Stimulated activated CD4-positive, alpha-beta T cell treated with anti-CD3 and anti-CD28 coated beads, Interleukin-15, amount 100 ng/mL, for 24 hours (primary cell): Measurements from ENCODE around the gene TCFL5.
A peak's percentile ranks its signal among the peaks of the same experiment; 100 is the strongest.

ENCODE experiments used
- DNase-seq: peaks from one replicate; pipeline ENCODE4 v3.0.0-alpha.2; 2020

The TCFL5 gene

GRCh38 chr20:62861726-62862336 is at the start of gene TCFL5:
Gene TCFL5, minus strand, starts transcription at chr20:62861822. Its CDS starts 152 bp downstream, at chr20:62861670.
- peak; percentile 88 for DNase-seq

- DNase-seq, result no peak
Measured at GRCh38 chr20:62910777-62911497, 49.3 kb upstream of the TCFL5 start.

DNA sequence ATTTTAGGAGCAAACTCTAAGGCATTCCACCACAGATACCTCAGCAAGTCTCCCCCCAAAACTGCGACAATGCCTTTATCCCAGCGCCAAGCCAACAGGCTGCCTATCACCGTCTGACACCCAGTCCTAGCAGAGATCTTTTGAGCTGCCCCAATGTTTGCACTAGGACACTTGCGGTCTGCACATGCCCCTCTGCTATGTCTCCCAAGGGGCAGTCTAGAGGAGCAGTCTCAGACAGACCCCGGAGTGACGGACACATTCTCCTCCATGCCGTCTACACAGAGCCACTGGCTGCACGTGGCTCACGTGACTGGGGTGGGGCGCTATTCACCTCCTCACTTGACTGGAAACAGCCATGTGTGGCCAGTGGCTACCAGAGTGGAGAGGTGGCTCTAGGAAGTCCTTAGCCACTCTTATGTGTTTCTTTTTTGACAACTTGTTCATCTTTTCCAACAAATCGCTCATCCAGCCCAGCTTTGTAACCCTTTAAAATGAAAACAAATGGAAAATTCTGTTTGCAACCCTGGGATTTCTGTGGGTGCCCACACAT is 48.7 kb upstream of the TCFL5 start:
- no peak for DNase-seq

GRCh38 chr20:62908971-62909791 is 47.6 kb upstream of the TCFL5 start:
- no peak for DNase-seq

DNA sequence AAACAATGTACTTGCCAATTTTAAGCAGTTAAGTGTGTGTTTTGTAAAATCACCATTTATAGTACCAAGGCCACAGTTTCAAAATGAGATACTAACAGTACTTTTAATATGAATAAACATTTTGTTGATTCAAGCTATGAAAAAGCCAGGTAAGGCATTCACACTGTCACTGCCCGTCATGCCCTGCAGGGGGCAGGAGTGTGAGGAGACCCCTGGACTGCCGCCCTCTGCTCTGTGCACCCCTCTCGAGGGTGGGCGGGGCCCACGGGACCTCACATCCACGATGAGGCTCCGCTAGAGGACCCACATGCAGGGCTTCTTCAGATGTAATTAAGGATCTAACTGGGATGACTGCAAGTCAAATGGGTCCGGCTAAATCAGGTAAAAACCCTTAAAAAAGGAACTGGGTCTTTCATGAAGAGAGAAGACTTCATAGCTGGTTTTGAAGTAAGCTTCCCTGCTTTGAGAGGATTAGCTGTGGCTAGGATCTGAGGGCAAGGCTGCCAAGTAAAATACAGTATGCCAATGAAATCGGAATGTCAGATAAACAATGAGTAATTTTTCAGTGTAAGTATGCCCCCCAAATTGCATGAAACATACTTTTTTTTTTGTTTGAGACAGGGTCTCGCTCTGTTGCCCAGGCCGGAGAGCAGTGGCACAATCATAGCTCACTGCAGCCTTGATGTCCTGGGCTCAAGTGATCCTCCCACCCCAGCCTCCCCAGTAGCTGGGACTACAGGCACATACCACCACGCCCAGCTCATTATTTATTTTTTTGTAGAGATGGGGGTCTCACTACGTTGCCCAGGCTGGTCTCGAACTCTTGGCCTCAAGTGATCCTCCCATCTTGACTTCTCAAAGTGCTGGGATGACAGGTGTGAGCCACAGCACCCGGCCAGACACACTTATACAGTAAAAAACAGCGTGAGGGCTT is 46.0 kb upstream of the TCFL5 start:
- DNase-seq, result peak; percentile 40

- DNase-seq, result no peak
Measured at GRCh38 chr20:62906647-62907375, 45.2 kb upstream of the TCFL5 start.

DNA sequence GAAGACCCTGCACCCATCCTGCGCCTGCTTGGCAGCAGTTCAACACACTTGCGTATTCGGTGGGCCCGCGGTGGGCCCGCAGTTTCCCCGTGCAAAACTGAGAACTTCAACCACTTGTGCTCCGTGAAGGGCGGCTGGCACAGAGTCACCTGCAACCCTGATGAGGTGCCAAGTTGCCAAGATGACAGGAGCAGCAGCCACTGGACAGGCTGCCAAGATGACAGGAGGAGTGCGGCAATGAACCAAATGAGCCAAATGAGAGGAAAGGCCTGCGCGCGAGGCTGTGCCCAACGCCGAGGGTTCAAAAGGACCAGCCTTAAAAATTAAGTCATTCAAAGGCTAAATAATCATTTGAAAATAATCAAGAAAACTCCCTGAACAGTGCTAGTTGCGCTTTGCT is 44.6 kb upstream of the TCFL5 start:
- no peak for DNase-seq

DNA sequence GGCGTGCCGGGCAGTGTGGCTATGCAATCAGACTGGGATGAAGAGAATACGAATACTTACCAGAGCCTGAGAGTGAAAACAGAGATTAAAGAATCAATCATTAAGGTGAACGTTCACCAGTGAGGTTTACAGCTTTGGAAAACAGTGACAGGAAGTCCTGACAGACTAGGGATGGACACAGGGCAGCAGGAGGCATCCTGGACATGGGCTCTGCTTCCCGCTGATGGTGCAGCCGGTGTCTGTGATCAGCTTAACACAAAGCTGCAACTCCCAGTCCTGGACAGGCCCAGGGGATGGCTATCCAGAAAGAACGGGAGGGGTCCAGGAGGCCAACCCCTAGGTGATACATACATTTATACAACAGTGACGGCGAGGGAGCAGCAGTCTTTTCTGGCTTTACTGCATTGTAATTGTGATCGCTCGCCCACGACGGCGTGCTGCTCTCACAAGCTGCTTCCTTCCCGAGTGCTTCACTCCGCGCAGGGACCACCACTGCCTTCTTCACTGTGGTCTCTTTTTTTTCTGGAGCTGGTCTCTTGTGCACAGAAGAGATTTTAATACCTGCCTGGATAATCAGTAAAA is 44.0 kb upstream of the TCFL5 start:
- DNase-seq, result no peak

DNA sequence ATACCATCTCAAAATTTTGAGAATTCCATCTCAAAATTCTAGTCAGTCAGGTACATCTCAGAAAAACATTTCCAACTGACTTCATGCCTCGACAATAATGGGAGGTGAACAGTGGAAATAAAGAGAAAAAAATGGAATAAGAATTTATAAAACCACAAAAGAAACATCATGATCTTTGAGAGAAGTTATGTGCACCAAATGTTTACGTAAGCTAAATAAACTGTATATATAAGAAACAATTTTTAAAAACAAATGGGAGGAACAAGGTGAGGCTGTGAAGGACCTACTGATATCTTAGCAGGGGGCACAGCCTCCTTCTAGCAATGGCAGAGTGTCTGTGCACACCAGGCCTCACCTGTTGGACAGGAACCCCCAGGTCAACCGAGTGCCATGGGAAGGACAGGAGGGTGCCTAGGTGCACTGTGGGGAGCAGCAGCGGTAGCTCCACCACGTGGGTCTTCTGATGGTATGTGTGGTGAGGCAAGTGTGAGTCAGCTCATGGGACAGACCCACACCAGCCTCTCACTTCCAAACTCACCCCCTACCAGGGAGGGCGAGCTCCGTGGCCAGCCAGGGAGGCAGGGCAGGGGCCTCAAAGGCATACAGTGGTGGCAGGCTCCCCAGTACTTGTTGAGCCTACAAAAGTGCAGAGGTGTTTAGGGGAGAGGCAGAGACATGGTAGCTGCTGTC is 41.4 kb upstream of the TCFL5 start:
- DNase-seq, result peak; percentile 27

- no peak for DNase-seq
Measured at GRCh38 chr20:62901891-62902290, 40.3 kb upstream of the TCFL5 start.

GRCh38 chr20:62900692-62901584 is 39.3 kb upstream of the TCFL5 start:
- DNase-seq, result no peak

- DNase-seq, result peak; percentile 78
Measured at GRCh38 chr20:62900052-62900691, 38.5 kb upstream of the TCFL5 start.

GRCh38 chr20:62899633-62900051 is 38.0 kb upstream of the TCFL5 start:
- no peak for DNase-seq

- peak; percentile 64 for DNase-seq
Measured at GRCh38 chr20:62898970-62899632, 37.5 kb upstream of the TCFL5 start.

DNA sequence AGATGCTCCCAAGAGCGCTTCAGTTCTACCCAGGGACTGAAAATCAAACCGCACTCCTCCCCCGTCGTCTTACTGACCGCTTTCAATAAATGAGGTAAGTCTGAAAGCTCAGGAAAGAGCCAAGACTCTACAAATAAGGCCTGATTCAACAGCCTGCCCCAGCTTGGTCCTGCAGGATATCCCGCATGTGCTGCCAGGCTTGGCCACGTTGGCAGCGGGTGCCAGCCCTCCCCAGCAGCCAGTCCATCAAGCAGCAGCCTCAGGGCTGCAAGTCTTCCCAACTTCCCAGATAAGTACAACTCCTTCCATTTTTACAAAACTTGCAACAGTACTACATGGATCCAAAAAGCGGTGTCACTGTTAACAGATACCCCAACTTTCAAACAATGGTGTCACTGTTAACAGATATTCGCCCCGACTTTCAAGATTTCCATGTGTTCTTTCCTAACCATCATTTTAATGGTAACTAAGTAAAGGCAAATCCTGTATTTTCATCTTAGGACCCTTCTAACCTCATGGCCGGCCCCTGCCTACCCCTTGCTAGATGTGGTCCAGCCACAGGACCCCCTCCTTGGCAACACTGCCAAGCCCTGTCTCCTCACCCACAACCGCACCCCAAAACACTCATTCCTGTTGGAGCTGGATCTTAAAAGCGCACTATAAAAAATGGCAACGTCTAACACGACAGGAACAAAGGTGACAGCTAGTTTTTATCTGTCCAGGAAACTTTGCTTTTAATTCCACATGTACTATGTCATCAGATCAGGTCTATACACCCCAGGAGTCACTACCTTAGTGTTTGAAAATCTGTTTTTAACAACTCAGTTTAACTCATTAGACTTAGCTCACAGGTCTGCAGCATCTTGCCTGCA is 36.7 kb upstream of the TCFL5 start:
- DNase-seq, result no peak

GRCh38 chr20:62897666-62898065 is 36.0 kb upstream of the TCFL5 start:
- DNase-seq, result no peak

DNA sequence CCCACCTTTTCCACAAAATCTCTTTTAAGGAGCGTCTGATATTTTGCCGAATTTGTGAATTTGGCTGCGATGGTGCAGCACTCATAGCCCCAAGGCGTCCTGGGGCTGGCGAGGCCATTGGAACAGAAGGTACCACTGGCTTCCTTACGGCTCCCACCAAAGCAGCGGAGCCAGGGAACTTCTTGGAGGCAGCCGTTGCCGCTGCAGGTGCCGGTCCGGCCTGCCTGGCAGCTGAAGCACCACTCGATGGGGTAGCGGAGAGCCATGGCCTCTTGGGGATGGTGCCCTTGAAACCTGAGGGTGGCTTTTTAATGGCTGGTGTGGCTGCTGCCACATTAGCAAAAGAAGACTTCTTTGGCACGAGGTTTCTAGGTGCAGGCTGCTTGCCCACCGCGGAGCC is 34.9 kb upstream of the TCFL5 start:
- no peak for DNase-seq
